Gastrocnemius medialis (tissue), 4 donors: Measurements from ENCODE around the gene ZNF268.

Experiments
- CTCF ChIP-seq, 5 experiments: fragments of 450-650 bp in 3 of 5; fragments of 200-600 bp in 2 of 5; sonication (generic) in 2 of 5; IDR thresholded peaks in 4 of 5; conservative IDR thresholded peaks in 1 of 5; 1 replicate in 4 of 5; 2 replicates in 1 of 5; pipeline ENCODE4 v1.5.1; 2016 to 2019; ENCODE audit warnings: antibody characterized with exemption in 5 of 5, mild to moderate bottlenecking in 3 of 5, moderate library complexity in 3 of 5
- POLR2A ChIP-seq, 2 donors: fragments of 450-650 bp; IDR thresholded peaks; one replicate each; pipeline ENCODE4 v1.6.1; 2017; ENCODE audit warnings: antibody characterized with exemption in 2 of 2, mild to moderate bottlenecking in 2 of 2, moderate library complexity in 2 of 2

GRCh38 chr12:133190176-133190575, 8.9 kb downstream of the ZNF268 start:
- TF ChIP-seq CTCF (IDR thresholded peaks at IDR 0.05 in 4 of 5, conservative IDR thresholded peaks at IDR 0.05 in 1 of 5) (no peak), POLR2A (IDR thresholded peaks at IDR 0.05) (no peak)
